Measurements from ENCODE around the gene ATR. TPM values are rescaled to one million over a fixed set of nuclear protein-coding genes. Genes with fewer than 3 reads are reported as not detected.
"Not testable (repeated sequence)": the region's sequence is repeated elsewhere in the genome, so short reads cannot be mapped to it uniquely, and the experiment has no call there.

Gene ATR
- total RNA-seq, 1 experiment from 2014 or later: 33.3 TPM

- Histone ChIP-seq H4K20me1 (ENCODE audit: insufficient read depth) (no peaks in the 10 kb centered on the region; the same call in 1 of the 2 replicates), H3K36me3 (ENCODE audit: low read depth) (0 out of 2 replicates have a peak, but pooled peaks cover 14% of the 10 kb centered on the region), H3K4me3 (no peak overlapping the region), H3K4me2 (no peak overlapping the region), H3K9me3 (ENCODE audit: insufficient read depth, low read depth) (no peaks in the 10 kb centered on the region), H3K4me1 (replicated peaks; ENCODE audit: insufficient read depth) (peaks cover 21% of the 10 kb centered on the region), H3K27ac (no peak overlapping the region), H2AFZ (no peak overlapping the region), H3F3A (ENCODE audit: insufficient read depth, low read depth) (peaks cover 6% of the 10 kb centered on the region; the same call in 1 of the 2 replicates), H3K9me2 (ENCODE audit: insufficient read depth) (no peaks in the 10 kb centered on the region), H3K79me2 (ENCODE audit: low read depth) (peaks cover 68% of the 10 kb centered on the region), H3K27me3 (ENCODE audit: insufficient read depth, low read depth) (no peaks in the 10 kb centered on the region)
- POLR2A ChIA-PET (ENCODE audit: unreplicated experiment): interaction anchor here (0.7 kb wide), 1 partner anchor 9 kb away, joined by 28 read pairs; no protein-coding TSS in a partner anchor
- no peak for DNase-seq
- intact Hi-C loops (cut with micrococcal nuclease; ENCODE audit: unreplicated experiment): loop anchor here (5.0 to 10.0 kb wide), 2 partner anchors 130 to 148 kb away; partner anchors contain the start of genes TRPC1 and XRN1
- TF ChIP-seq EZH2 (IDR thresholded peaks at IDR 0.05; ENCODE audit: low read depth): no peak
- CTCF ChIA-PET: no interaction called here
- BruUV-seq (replicated peaks): no TSS peak
These were observed 3.9 kb downstream of the ATR start for GRCh38 chr3:142574665-142575064.

- Histone ChIP-seq H3K36me3 (ENCODE audit: low read depth) (0 out of 2 replicates have a peak, but pooled peaks cover 14% of the 10 kb centered on the region), H3K4me1 (replicated peaks; ENCODE audit: insufficient read depth) (peaks cover 17% of the 10 kb centered on the region), H3K79me2 (ENCODE audit: low read depth) (peaks cover 68% of the 10 kb centered on the region)
- H3K9me3 ChIP-seq (ENCODE audit: insufficient read depth, low read depth); H4K20me1 ChIP-seq (ENCODE audit: insufficient read depth); H3K27ac ChIP-seq; H3F3A ChIP-seq (ENCODE audit: insufficient read depth, low read depth); DNase-seq; H2AFZ ChIP-seq; BruUV-seq (replicated peaks); H3K4me3 ChIP-seq; H3K9me2 ChIP-seq (ENCODE audit: insufficient read depth); H3K4me2 ChIP-seq; CTCF ChIA-PET; H3K27me3 ChIP-seq (ENCODE audit: insufficient read depth, low read depth): not testable (repeated sequence)
- intact Hi-C loops (cut with micrococcal nuclease; ENCODE audit: unreplicated experiment): loop anchor here (10.0 kb wide), 1 partner anchor 129 kb away; the partner anchor contains the start of gene XRN1
- POLR2A ChIA-PET (ENCODE audit: unreplicated experiment): interaction anchor here (0.7 kb wide), 1 partner anchor 9 kb away, joined by 28 read pairs; no protein-coding TSS in a partner anchor
These were observed 4.3 kb downstream of the ATR start for GRCh38 chr3:142574223-142574622.

- H4K20me1 ChIP-seq (ENCODE audit: insufficient read depth); CTCF ChIA-PET; H3K27ac ChIP-seq; H3K9me3 ChIP-seq (ENCODE audit: insufficient read depth, low read depth); intact Hi-C loops (cut with micrococcal nuclease; ENCODE audit: unreplicated experiment); H3K9me2 ChIP-seq (ENCODE audit: insufficient read depth); H3K4me1 ChIP-seq (replicated peaks; ENCODE audit: insufficient read depth); H3F3A ChIP-seq (ENCODE audit: insufficient read depth, low read depth); H3K4me3 ChIP-seq; H3K27me3 ChIP-seq (ENCODE audit: insufficient read depth, low read depth); H3K4me2 ChIP-seq; BruUV-seq (replicated peaks); POLR2A ChIA-PET (ENCODE audit: unreplicated experiment); H2AFZ ChIP-seq; DNase-seq: not testable (repeated sequence)
- Histone ChIP-seq H3K79me2 (ENCODE audit: low read depth) (peaks cover 37% of the 10 kb centered on the region), H3K36me3 (ENCODE audit: low read depth) (peaks cover 11% of the 10 kb centered on the region; the same call in 1 of the 2 replicates)
These were observed 9.1 kb downstream of the ATR start for GRCh38 chr3:142569422-142569821.

GRCh38 chr3:142568393-142569017 lies 10.0 kb downstream of the ATR start:
- peaks cover 28% of the 10 kb centered on the region for H3K79me2 ChIP-seq (ENCODE audit: low read depth)
- H2AFZ ChIP-seq: no peak overlapping the region
- no peaks in the 10 kb centered on the region for H3K9me2 ChIP-seq (ENCODE audit: insufficient read depth)
- H3K4me3 ChIP-seq: no peak overlapping the region
- no peaks in the 10 kb centered on the region for H3K9me3 ChIP-seq (ENCODE audit: insufficient read depth, low read depth)
- CTCF ChIA-PET: interaction anchor here (0.6 kb wide), 1 partner anchor 1004 kb away, joined by 3 read pairs; no protein-coding TSS in a partner anchor
- intact Hi-C loops (cut with micrococcal nuclease; ENCODE audit: unreplicated experiment): no loop called here
- H4K20me1 ChIP-seq (ENCODE audit: insufficient read depth): no peaks in the 10 kb centered on the region; the same call in 1 of the 2 replicates
- H3K27me3 ChIP-seq (ENCODE audit: insufficient read depth, low read depth): no peaks in the 10 kb centered on the region
- POLR2A ChIA-PET (ENCODE audit: unreplicated experiment): no interaction called here
- H3K4me2 ChIP-seq: no peak overlapping the region
- no peaks in the 10 kb centered on the region for H3K4me1 ChIP-seq (replicated peaks; ENCODE audit: insufficient read depth)
- TF ChIP-seq CTCF (conservative IDR thresholded peaks at IDR 0.05) (no peak), EZH2 (IDR thresholded peaks at IDR 0.05; ENCODE audit: low read depth) (no peak)
- no TSS peak for BruUV-seq (replicated peaks)
- H3F3A ChIP-seq (ENCODE audit: insufficient read depth, low read depth): no peaks in the 10 kb centered on the region
- no peak for DNase-seq
- H3K36me3 ChIP-seq (ENCODE audit: low read depth): peaks cover 20% of the 10 kb centered on the region
- H3K27ac ChIP-seq: no peak overlapping the region

All from PC-9 (cell line).